NCI-H526 treated with DMSO at 0.1 percent for 48 hours (cell line): Measurements from ENCODE around the gene ZNF74.
A peak's percentile ranks its signal among the peaks of the same experiment; 100 is the strongest.

Experiments
- DNase-seq: peaks from one replicate; lab custom pipeline; 2025; lab: John Stamatoyannopoulos, UW

ZNF74 gene

DNA sequence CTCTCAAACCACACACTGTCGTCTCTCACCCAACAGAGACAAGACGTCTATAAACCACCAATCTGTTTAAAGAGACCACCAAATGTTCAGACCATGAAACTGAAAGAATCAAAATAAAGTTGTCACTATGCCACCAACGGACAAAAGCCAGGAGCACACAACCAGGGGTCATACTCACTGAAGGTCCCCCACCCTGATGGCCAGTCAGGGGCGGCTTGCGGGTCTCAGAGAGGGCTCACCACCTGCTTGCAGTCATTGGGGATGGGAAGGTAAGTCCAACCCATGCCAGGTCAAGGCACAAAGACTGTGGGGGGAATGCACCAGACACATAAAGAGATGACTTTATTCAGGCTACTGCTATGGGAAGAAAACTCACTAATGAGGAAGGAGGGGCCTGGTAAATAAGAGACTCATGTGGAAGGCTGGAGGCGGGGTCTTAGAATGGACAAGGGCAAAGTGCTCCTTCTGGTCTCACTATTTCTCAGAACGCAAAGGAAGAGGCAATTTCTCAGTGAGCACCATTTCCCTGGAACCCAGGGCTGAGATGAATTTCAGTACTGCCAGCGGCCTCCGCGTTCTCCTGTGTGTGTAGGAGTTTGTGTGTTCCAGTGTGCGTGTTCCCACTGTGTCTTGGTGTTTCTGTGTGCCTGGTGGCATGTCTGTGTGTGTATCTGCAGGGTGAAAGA, 26.3 kb downstream of the ZNF74 start:
- DNase-seq = no peak

DNA sequence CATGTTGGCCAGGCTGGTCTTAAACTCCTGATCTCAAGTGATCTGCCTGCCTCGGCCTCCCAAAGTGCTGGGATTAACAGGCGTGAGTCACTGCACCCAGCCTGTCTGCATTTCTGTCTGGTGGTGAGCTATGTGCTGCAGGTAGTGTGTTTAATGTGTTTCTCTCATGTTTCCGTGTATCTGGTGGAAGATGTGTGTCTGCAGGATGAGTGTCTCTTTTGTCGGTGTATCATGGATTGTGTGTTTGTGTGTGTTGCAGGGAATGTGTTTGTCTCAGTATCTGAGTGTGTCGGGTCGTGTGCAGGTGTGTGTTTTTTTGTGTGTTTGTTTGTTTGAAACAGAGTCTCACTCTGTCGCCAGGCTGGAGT, 27.5 kb downstream of the ZNF74 start:
- no peak for DNase-seq

DNA sequence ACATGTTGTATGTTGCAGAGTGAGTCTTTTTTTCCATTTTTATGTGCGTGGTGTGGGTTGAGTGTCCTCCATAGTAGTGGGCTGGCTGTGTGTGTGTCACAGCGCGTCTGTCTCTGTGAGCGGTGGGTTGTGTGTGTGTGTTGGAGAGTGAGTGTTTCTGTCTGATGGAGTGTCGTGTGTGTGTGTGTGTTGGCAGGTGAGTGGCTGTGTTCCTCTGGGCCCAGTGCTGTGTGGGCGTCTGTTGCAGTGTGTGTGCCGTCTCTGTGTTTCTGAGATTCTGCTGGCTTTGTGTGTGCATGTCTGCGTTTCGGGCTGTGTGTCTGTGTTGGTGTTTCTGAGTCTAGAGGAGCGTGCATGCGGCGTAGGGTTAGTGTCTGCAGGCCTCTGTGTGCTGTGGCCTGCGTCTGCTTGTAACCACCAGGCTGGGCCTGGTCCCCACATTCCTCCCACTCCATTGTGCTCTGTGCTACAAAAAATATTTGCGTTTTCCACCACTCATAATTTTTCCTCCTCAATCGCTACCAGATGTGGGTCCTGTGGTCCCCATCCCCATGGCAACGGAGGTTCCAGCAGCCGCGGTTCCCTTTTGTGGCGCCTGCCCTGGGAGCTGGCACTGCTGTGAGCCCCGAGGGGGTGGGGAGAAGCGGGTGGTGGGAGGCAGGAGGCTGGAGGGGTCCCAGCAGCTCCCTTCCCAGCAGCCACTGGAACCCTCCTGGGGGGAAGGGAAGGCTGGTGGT, 28.5 kb downstream of the ZNF74 start:
- DNase-seq = no peak

DNA sequence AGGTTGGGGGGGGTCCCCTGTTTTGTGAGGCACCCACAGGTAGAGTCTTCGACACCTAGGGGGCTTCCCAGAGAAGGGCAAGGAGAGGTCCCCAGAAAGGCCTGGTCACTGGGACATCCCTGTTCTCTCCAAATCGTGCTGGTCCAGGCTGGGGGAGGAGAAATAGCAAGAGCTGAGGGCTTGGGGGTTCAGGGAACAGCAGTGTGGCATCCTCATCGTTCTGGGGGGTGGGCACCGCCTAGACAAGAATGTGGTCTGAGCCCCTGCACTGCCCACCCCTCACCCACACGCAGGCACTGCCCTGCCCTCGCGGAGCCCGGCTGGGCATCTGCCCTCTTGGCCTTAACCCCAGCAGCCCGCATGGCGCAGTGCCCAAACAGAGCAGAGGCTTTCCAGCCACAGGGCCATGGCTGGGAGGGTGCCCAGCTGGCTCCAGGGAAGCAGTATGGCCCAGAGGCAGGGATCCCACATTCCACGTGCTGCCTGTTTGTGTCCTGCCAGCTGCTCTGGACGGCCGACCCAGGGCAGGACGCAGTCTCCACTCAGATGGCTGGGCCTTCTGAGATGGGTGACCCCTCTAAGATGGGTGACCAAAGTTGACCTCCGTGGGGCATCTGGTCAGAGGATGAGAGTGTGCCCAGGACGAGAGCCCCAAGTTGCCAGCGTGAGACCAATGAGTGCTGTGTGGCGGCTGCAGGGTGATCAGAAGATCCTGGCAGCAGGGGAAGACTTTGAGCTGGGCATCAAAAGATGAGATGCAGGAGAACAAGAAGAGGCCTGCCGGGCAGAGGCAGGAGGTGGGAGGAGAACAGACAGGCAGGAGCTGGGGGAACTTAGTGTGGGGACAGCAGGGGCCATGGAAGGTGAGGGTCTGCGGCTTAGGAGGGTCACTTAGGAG, 29.3 kb downstream of the ZNF74 start:
- no peak for DNase-seq

DNA sequence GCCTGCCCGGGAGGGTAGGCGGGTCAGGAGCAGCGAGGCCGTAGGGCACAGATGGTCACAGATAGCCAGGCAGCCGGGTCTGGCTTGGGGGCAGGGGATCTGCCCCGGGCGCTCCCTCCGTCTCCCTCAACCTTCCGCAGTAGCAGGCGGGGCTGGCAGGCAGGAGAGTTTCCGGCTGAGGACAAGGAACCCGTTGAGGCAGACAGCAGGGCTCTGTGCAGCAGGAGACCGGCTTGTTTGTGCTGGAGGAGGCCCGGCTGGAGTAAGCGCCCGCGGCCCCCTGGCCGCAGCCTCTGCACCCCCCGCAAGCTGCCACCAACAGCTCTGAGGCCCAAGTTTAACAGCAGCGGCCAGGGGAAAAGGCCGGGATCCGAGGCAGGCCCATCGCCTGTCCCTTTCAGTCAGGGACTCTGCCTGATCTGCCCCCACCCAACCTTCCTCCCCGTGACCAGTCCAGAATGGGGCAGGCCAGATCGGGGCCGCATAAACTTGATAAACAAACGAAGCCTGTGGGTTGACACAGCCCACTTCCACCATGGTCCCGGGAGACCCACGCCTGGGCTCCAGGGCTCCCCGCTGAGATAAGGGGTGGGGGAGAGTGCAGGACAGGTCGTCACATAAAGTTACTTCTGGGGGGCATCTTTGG, 30.1 kb downstream of the ZNF74 start:
- DNase-seq = no peak

DNA sequence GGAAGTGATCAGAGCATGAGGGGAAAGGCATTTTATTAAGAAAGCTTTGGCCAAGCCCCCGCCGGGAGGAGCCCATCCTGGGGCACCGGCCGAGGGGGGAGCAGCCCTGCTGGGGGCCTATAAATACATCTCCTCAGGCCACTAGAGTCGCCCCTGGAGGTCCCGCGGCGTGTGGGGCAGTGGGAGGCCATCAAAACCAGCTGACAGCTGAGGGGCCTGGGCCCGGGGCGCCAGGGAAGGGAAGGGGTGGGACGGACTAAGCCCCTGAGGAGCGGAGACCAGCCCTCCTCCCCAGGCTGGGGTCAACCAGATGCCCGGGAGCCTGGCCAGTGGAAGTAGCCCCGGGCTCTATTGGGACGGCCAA, 30.6 kb downstream of the ZNF74 start:
- DNase-seq = no peak

DNA sequence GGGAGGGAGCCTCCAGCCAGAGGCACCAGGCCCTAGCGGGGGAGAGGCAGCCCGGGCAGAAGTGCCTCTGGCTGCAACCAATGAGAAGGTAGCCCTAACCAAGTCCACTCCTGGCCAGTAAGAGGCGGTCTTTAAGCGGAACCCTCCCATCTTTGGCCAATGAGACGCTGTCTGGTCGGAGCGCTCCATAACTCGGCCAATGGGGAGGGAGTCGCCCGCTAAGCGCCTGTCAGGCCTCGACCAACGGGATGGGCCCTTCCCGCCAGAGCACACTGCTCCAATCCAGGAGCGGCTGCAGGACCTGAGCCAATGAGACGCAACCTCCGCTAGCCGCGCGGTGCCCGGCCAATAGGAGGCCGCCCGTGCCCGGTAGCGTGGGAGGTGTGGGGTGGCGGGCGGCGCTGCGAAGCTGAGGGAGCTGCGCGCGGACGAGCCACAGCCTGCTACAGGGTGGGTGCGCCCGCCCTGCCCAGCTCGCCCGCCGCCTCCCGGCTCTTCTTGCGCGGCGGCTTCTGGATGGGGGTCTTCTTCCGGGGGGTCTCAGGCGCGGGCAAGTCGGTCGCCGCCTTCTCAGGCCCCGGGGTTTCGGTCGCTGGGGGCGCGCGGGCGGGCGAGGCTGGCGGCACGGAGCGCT, 31.1 kb downstream of the ZNF74 start:
- DNase-seq = no peak

DNA sequence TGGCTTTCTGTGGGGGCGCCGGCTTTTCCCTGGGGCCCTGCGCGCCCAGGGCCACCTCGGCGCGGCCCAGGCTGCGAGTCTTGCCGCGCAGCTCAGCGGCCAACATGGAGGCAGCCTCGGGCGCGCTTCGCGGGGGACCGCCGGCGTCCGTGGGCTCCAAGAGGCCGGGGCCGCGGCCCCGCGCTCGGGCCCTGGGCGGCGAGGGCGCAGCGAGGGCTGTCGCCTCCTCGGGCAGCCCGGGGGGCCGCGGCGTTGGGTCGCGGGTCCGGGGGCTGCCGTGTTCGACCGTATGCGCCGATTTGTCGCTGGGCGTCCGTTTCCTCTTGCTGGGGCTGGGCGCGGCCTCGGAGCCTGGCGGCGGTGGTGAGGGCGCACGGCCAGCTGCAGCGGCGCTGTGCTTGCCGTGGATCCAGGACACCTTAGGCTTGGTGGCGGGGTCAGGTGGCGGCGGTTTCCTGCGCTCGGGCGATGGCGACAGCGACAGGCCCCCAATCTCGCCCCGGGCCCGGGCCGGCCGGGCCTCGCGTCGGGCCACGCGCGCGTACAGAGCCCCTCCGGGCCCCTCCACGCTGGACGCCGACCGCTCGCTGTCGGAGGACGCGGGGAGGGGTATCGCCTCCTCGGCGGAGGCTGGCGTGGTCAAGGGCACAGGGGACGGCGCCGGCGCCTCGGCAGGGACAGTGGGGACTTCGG, 31.8 kb downstream of the ZNF74 start:
- DNase-seq = no peak

DNA sequence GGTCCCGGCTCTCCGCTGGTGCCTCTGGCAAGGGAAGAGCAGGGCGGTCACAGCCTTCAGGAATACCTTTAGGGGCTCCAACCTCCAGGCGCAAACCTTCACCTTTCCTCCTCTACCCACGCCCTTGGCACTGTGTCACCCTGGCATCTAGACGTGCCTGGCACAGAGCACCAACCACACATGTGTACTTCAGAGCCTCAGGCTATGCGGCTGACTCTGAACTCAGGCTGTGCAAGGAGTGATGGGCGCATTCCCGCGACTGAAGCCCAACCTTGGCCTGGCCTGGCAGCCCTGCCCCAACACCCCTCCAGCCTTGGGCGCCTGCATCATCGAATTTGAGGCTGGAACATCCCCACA, 32.3 kb downstream of the ZNF74 start:
- no peak for DNase-seq

DNA sequence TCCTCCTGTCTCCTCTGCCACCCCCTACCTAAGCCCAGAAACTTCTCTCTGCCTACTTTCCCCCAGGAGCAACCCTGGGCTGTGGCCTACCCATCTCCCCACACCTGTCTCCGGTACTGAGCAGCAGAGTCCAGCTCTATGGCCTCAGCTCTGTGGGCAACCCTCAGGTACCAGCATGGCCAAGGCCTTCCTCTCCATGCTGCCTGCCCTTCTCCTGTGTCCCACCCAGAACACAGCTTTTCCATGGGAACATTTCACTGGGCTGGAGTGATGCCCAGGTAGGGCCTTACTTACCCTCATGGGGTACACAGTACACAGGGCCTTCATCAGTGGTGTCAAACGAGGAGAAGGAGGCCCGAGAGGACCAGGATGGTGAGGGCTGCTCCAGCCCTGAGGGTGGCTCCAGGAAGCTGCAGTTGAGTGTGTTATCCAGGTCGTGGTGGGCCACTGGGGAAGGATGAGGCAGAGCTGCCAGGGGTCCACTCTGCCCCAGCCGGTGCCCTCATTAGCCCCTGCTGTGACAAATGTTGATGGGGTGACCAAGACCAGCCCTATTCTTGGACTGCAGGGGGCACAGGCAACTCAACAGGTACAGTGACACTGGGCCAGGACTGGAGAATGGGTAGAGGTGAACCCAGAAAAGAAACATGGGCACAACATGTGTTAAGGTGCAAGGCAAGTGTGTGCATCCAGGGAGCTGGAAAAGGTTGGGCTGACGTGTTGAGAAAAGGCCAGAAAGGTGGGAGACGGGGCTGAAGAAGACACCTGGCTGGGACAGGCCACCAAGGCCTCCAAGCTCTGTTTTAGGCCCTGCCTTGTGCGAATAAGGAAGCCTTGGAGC, 33.4 kb downstream of the ZNF74 start:
- no peak for DNase-seq

DNA sequence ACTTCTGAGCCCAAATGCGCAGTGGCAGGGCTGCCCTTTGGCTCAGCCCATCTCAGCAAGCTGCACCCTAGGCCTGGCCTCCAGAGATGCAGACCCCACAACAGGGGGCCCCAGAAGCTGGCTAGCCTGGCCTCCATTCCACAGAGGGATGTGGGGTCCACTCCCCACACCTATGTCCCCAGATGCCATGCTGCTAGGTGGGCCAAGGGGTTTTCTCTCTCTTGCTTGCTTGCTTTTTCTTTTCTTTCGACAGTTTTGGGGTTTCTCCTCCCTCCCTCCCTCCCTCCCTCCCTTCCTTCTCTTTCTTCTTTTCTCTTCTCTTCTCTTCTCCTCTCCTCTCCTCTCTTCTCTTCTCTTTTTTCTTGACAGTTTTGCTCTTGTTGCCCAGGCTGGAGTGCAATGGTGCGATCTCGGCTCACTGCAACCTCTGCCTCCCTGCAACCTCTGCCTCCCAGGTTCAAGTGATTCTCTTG, 34.0 kb downstream of the ZNF74 start:
- no peak for DNase-seq

DNA sequence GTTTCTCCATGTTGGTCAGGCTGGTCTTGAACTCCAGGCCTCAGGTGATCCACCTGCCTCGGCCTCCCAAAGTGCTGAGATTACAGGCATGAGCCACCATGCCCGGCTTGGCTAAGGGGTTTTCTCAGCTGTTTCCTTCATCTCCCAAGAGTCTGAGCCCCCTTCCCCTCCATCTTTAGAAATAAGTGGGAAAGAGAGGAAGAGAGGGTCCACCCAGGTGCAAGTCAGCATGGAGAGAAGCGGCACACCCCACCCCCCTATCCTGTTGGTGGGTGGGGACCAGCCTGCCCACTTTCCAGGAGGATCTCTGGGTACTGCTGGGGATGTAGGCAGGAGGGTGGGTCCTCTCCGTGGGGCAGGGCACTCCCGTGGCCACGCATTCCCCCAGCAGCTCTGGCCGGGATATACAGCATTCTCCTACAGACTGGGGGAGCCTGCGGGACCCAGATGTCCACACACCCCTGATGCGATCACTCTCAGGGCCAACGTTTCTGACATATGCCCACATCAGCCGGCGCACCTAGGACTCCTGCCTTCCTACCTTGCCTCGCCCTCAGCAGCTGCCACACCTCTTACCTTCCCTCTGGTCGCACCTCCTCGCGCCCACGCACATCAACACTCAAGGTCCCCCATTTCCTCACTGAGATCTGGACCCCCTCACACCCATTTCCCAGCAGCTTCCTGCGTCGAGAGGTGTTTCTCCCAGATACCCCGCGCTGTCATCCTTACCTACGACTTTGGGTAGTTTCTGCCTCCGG, 34.7 kb downstream of the ZNF74 start:
- DNase-seq = no peak

DNA sequence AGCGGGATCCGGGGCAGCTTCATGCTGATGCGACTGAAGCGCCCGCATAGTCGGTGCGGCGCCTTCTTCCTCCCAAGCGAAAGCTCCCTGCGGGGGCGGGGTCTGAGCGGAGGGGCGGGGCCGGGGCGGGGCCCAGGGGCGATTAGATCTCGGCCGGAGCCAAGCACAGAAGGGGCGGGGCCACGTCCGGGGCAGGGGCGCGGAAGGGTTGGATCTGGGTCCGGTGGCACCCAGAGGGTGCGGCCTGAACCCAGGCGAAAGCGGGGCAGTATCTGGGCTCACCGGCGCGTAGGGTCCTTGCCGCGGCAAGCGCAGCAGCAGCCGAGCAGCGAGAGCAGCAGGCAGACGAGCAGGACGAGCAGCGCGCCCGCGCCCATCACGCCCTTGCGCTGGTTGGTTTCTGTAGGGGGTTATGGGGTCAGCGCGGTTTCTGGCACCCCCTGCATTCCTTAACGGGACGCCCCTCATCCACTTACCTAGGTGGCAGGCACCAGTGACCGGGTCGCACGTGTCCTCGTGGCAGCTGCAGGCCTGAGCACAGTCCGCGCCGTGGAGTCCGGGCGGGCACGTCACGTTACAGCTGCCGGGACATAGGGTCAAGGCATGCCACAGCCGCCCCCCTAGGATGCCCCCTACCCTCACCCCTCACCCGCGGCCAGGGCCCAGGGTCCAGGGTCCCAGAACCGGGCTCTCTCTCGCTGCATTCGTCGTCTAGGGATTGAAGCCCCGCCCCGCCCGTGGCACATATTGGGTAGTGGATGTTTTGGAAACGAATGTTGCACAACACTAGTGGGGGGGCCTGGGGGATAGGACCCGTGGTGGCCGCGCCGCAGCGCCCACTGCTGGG, 35.5 kb downstream of the ZNF74 start:
- no peak for DNase-seq

DNA sequence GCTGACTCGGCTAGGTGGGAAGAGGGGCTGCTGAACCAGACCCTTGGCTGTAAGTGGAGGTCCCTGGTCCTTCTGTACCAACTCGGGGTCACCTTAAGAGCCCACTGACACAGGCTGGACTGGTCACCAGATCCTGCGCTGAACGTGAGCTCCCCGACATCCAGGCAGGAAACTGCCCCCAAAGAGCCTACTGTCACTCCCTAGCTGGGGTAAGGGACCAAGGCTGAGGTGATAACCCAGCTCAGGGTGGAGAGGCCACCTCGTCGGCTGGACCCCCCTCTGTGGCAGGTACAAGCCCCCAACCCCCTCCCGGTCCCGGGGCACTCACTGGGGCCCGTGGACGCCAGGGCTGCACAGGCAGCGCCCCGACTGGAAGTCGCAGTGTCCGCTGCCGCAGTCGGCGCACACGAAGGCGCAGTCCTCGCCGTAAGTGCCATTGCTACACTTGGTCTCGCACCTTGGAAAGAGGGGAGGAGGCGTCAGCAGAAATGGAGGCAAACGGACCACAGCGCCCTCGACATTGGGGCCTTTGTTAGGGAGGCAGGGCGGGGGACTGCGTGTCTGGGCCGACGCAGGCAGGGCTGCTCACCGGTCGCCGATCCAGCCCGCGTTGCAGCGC, 36.3 kb downstream of the ZNF74 start:
- no peak for DNase-seq

DNA sequence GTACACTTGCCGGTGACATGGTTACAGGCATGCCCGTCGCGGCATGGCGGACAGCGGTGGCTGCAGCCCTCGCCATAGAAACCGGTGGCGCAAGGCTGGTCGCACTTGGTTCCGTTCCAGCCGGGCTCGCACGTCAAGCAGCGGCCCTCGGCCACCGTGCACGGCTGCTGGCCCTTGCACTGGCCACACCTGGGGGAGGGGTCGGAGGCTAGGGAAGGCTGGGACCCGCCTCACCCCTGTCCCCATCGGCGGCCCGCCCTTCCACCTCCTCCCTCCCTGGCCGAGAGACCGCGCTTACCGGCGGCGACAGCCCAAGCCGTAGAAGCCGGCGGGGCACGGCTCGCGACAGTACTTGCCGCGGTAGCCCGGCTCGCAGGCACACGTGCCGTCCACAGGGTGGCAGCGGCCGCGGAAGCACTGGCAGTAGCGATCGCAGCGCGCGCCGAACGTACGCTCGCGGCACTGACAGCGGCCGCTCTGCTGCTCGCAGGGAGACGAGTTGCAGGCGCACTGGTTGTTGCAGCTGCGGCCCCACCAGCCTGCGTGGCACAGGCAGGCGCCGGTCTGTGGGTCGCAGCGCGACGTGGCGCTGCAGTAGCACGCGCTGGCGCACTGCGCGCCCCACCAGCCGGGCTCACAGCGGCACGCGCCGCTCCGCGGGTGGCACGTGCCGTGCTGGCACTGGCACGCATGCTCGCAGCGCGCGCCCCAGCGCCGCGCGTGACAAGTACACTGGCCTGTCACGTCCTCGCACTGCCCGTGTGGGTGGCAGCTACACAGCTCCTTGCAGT, 37.0 kb downstream of the ZNF74 start:
- peak; percentile 11 for DNase-seq

DNA sequence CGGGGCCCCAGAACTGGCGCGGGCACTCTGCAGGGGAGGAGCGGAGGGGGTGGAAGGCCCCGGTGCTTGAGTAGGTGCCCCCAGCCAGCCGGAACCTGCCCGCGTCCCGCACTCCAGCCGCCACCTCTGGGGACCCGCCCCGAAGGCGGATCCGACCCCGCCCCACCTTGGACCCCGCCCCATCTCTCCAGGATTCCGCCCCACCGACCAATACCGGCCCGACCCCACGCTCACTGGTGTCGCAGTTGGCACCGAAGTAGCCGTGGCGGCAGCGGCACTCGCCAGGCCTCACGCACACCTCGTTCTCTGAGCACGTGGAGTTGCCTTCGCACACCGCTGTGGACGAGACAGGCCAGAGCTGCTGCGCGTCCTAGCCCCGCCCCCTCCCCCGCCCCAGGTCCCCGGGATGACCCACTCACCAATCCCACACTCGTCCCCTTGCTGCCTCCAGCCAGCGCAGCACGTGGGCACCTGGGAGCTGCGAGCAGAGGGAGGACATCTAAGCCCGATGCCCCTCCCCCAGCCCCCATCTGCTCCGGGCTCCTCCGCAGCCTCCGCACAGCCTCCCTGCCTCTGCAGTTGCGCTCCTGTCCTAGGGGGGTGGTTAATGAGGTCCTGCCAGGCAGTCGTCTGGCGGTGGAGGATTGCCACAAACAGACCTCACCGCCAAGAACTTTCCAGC, 37.7 kb downstream of the ZNF74 start:
- DNase-seq = no peak

DNA sequence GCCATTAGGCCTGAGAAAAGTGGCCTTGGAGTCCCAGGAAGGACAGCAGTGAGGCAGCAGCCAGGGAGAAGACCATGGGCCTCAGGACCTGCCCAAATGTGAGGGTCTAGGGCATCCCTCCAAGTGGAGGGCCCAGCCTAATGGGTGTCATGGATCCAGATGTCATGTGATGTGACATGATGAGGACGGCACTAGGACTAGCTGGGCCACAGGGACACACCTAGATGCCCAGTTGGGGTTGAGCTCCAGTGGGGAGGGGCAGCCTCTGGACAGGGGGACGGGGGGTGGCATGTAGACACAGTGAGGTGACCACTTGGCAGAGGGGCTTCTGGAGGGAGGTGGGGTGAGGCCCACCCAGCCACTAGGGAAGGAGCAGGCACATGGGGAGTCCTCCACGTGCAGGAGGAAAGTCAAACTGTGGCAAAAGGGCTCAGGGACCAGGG, 38.3 kb downstream of the ZNF74 start:
- DNase-seq = no peak
